ENCODE data around the gene CENPT.

The CENPT gene, protein sequence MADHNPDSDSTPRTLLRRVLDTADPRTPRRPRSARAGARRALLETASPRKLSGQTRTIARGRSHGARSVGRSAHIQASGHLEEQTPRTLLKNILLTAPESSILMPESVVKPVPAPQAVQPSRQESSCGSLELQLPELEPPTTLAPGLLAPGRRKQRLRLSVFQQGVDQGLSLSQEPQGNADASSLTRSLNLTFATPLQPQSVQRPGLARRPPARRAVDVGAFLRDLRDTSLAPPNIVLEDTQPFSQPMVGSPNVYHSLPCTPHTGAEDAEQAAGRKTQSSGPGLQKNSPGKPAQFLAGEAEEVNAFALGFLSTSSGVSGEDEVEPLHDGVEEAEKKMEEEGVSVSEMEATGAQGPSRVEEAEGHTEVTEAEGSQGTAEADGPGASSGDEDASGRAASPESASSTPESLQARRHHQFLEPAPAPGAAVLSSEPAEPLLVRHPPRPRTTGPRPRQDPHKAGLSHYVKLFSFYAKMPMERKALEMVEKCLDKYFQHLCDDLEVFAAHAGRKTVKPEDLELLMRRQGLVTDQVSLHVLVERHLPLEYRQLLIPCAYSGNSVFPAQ

DNA sequence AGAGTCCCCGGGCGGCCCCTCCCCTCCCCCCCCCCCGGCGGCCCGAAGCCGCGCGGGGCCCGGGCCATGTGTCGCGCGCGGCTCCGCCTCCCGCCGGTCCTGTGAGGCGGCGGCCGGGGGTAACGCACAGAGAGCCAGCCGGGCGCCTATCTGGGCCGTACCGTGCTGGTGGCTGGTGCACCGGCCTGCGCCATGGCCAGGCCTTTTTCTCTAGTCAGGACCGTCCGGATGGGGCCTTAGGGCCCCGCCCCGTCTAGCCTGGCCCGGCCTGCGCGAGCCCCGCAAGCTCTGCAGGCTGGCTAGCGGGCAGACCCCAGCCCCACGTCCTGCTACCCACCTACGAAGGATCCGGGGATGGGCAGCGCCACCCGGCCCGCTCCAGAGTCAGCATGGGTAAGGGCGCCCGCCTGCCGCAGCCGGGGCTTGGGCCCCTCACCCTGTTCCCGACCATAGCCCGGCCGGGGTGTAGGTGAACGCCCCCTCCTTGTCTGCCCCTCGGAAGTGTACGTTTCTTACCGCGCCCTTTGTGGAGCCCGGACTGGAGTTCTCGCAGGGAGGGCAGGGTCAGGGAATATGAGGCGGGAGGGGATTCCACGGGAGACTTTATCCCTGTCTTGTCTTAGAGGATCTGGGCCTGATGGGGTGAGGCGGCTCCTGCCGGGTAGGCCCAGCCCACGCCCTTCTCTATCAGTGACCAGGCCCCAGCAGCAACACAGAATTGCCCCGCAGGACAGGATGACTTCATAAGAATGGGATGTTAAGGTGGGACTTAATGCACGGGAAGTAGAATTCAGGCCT is at the start of gene CENPT:
Gene CENPT, minus strand, starts transcription at position 630 of the 798 bp plus-strand sequence. CDS start 13,834 bp downstream, outside the sequence.
- peak; percentile 80 for DNase-seq (ENCODE audit: low spot score)

DNA sequence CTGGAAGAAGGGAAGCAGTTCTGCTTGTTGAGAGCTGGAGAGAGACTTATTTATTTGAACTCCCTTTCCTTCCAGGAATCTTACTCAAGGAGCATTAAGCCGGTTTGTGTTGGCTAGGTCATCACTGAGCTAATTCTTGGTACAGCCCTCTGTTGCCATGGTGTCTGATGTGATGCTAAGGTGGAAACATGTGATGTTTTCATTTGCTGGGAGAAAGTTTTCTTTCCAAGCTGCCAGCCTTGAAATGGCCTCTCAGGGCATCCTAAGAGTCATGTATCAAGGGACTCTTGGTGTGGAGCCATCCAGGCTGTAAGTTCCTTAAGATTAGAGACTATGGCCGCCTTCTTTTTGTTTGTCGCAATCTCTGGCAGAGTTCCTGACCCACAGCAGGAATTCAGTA is 49.7 kb upstream of the CENPT start:
- DNase-seq (ENCODE audit: low spot score), result no peak

DNA sequence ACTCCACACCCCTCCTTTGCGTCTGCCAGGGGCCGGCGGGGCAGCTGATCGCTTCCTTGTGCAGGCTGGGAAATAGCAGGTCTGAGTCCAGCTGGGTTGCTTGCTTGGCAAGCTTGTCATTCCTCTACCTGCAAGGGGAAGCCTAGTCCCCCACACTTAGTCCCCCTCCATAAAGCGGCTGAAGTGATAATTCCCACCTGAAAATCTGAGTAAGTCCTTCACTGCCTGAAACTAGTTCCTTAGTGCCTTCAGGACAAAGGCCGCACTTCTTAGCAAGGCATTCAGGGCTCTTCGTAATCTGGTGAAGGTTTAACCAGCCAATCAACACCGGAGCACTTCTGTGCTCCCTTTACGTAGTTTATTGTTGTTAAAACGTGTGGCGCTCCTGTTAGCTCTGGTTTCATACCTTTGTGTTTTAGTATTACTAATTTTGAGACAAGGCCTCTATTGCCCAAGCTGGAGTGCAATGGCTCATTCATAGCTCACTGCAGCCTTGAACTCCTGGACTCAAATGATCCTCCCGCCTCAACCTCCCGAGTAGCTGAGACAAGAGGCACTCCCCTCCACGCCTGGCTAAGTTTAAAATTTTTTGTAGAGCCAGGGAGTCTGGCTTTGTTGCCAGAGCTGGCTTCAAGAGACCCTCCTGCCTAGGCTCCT is 46.4 kb upstream of the CENPT start:
- DNase-seq (ENCODE audit: low spot score), result no peak

DNA sequence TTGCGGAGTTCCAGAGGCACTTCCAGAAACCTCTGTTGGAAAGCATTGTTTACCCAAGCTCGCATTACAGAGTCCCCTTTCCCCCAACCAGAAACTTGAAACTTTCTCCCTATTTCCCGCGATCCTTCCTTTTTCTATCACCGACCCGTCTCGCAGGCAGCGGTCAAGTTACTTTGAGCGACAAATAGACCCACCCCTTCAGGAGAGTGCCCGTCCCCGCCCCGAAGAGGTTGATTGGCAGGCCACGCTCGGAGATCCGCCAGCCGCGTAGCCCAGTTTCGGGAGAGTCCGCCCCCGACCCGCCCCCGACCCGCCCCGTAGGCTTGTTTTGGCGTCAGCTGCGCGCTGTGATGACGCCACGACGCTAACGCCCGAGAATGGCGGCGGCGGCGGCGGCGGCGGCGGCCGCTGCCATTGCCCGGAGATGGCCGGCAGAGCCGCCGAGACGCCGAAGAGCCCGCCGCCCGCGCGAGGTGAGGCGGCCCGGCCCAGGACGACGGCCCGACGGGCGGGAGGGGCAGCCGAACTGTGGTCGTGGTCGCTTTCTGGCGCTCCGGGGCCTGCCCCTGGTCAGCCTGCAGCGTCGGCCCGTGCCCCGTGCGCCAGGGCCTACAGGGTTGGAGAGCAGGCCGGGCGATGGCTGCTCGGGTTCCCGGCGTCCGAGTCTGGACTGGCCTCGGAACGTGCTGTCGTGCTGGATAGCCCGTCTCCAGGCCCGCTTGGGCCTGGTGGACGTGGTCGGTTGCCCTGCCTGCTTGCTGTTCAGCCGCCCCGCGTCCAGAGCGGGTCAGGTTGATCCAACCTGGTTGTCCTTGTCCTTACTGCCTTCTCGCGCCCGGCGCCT is 45.6 kb upstream of the CENPT start, which contains the start of gene PSKH1:
Gene PSKH1, plus strand, starts transcription at position 356 of the 844 bp plus-strand sequence. CDS start 15,496 bp downstream, outside the sequence.
- DNase-seq (ENCODE audit: low spot score), result peak; percentile 94

DNA sequence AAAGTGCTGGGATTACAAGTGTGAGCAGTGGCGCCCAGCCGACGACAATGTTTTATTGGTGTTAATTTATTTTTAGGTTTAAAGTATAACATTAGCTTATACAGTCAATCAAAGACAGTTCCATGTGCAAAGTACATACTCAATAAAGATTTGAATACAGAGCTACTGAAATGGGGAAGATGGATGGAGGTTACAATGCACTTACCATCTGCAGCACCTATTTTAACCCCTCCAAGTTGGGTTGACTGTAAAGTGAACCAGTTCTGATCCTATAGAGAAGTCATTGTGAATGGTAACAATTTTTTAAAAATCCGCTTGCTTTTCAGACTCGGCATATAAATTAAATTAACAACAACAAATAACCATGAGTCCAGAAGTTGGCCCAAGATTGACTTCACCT is 44.9 kb upstream of the CENPT start:
- no peak for DNase-seq (ENCODE audit: low spot score)

DNA sequence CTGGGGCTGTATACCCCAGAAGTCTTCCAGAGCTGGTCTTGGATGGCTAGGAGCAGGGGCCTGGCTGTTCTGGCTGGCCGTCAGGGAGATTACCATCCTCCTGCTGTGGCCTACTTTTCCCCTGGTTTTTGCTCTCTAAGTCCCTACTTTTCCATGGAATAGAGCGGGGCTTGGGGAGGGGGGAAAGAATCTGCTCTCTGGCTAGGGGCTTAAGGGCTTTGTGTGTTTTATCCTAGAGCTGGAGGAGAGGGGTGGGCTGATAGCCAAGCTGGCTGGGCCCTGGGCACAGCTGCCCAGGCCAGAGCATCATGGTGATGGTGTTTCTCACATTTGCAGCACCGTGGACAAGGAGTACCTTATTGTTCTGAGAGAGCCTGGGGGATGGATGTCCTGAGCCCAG is 40.8 kb upstream of the CENPT start:
- DNase-seq (ENCODE audit: low spot score), result no peak

DNA sequence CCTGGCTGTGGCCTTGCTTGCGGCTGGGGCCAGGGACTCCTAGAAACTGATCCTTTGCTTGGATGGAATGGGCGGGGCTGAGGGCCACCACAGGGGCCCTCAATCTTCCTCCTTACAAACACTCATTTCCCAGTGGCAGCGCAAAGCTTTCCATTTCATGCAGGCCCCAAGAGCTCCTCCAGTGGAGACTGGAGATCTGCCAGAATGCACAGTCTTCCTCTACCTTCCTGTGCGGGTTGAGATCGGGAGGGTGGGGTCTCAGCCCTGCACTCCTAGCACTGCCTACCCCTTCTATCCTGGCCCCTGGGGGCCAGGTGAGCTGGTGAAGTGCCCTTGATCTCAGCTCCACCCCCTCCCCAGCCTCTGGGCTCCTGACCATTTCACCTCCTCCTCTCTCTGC is 38.9 kb upstream of the CENPT start:
- no peak for DNase-seq (ENCODE audit: low spot score)

DNA sequence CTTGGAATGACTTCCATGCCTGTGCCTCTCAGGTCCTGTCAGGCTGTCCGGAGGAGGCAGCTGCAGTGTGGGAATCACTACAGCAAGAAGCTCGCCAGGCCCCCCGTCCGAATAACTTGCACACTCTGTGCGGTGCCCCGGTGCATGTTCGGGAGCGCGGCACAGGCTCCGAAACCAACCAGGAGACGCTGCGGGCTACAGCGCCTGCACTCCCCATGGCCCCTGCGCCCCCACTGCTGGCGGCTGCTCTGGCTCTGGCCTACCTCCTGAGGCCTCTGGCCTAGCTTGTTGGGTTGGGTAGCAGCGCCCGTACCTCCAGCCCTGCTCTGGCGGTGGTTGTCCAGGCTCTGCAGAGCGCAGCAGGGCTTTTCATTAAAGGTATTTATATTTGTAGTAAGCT is 38.5 kb upstream of the CENPT start:
- DNase-seq (ENCODE audit: low spot score), result no peak

DNA sequence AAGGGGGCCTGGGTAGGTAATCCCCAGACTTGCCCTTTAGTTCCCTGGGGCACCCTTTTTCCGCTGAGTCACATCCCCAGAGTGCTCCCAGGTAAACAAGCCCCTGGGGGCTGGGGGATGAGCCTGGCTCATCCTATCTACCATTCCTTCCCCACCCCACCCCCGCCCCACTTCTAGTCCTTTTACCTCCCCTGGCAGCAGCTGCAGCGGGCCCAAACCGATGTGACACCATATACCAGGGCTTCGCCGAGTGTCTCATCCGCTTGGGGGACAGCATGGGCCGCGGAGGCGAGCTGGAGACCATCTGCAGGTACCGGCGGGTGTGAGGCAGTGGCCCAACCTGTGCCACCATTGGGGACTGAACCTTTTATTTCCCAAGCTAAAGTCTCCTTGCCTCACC is 38.1 kb upstream of the CENPT start:
- DNase-seq (ENCODE audit: low spot score), result no peak

DNA sequence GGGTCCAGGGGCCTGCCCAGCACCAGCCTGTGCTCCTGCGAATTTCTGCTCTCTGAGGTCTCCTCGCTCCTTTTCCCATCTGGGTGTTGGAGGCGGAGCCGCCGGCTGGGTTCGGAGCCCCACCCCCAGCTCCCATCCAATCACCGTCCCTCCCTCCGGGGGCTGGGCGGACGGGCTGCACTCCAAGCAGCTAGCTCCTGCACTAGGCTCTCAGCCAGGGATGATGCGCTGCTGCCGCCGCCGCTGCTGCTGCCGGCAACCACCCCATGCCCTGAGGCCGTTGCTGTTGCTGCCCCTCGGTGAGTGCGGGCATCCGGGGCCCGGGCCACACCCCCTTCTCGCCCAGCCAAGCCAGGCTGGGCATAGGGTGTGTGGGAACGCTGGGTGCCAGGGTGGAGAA is 37.2 kb upstream of the CENPT start, which contains the start of gene NRN1L:
Gene NRN1L, plus strand, starts transcription at position 202 of the 400 bp plus-strand sequence. Its CDS starts 19 bp downstream, at position 221.
- no peak for DNase-seq (ENCODE audit: low spot score)

DNA sequence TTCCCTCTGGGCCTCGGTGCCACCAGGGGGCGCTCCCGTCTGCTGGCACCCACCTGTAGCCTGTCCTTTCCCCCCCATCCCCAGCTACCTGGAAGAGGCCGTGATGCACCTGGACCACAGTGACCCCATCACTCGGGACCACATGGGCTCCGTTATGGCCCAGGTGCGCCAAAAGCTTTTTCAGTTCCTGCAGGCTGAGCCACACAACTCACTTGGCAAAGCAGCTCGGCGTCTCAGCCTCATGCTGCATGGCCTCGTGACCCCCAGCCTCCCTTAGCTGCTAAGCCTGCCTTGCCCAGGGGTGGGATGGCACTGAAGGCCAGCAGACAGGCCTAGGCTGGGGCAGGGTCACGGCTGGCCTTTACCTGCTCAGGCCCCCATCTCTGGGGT is 36.4 kb upstream of the CENPT start:
- peak; percentile 72 for DNase-seq (ENCODE audit: low spot score)

DNA sequence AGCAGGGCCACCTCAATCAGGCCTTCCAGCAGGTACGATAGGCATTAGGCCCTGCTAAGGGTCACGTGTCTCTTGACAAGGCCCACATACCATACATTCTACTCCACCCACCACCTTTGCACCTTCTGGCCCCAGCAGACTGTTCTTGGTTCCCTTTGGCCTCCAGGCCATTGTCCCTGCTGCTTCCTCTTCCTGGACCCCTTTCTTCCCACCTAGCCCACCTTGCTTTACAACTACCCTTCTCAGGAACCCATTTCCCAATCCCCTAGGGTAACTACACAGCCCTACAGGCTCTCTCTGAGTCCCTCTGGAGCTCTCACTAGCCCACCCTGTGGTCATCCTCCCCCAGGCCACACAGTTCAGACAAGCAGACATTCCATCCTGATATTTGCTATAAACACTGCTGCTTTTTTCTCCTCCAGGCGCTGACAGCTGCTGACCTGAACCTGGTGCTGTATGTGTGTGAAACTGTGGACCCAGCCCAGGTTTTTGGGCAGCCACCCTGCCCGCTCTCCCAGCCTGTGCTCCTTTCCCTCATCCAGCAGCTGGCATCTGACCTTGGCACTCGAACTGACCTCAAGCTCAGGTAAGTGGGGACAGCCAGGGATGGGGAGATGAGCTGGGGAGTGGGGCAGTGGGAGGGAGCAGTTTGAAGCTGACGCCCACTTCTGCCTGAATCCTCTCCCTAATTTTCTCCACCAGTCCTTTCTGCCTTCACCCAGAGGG is 35.8 kb upstream of the CENPT start:
- DNase-seq (ENCODE audit: low spot score), result no peak

DNA sequence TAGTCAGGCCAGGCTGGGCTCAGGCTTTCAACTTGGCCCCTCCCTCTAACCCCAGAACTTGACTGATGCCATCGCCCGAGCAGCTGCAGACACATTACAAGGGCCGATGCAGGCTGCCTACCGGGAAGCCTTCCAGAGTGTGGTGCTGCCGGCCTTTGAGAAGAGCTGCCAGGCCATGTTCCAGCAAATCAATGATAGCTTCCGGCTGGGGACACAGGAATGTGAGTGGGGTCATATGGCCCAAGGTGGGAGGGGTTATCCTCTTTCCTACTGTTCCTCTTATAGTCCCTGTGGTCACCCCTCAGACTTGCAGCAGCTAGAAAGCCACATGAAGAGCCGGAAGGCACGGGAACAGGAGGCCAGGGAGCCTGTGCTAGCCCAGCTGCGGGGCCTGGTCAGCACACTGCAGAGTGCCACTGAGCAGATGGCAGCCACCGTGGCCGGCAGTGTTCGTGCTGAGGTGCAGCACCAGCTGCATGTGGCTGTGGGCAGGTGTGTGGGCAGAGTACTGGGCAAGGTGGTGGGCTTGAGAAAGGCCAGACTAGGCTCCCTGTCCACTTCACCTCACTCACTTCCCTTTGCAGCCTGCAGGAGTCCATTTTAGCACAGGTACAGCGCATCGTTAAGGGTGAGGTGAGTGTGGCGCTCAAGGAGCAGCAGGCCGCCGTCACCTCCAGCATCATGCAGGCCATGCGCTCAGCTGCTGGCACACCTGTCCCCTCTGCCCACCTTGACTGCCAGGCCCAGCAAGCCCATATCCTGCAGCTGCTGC is 35.1 kb upstream of the CENPT start:
- no peak for DNase-seq (ENCODE audit: low spot score)

DNA sequence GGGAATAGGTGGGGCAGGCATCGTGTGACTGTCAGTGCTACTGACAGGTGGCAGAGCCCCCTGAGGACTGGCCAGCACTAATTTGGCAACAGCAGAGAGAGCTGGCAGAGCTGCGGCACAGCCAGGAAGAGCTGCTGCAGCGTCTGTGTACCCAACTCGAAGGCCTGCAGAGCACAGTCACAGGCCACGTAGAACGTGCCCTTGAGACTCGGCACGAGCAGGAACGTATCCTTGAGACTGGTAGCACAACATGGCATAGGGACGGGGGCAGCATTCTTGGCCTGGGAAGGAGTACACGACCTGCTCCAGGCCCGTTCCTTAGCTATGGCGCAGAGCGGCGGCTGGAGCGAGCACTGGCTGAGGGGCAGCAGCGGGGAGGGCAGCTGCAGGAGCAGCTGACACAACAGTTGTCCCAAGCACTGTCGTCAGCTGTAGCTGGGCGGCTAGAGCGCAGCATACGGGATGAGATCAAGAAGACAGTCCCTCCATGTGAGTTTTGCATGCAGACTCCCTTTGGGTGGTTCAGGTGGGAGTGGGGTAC is 34.2 kb upstream of the CENPT start:
- no peak for DNase-seq (ENCODE audit: low spot score)

DNA sequence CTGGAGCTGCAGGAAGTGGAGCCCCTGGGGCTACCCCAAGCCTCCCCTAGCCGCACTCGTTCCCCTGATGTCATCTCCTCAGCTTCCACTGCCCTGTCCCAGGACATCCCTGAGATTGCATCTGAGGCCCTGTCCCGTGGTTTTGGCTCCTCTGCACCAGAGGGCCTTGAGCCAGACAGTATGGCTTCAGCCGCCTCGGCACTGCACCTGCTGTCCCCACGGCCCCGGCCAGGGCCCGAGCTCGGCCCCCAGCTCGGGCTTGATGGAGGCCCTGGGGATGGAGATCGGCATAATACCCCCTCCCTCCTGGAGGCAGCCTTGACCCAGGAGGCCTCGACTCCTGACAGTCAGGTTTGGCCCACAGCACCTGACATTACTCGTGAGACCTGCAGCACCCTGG is 33.1 kb upstream of the CENPT start:
- DNase-seq (ENCODE audit: low spot score), result no peak

DNA sequence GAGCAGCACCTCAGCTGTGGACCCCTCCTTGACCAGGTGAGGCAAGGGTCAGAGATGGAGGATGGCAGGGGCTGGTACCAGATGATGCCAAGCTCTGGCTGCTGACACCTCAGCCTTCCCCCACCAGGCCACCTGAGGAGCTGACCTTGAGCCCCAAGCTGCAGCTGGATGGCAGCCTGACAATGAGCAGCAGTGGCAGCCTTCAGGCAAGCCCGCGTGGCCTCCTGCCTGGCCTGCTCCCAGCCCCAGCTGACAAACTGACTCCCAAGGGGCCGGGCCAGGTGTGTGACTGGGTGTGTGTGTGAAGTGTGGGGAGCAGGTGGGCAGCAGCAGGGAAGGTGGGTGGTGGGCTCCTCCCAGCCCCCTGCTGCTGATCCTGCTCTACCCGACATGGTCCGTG is 32.4 kb upstream of the CENPT start:
- no peak for DNase-seq (ENCODE audit: low spot score)

DNA sequence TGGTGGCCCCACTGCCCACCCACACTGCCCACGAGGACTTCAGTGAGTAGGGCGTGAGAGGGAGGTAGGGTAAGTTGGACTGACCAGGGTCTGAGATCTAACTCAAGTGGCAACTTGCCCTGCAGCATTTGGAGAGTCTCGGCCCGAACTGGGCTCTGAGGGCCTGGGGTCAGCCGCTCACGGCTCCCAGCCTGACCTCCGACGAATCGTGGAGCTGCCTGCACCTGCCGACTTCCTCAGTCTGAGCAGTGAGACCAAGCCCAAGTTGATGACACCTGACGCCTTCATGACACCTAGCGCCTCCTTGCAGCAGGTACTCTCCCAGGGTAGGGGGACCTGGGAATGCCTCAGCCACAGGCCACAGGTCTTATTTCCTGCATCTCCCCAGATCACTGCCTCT is 32.0 kb upstream of the CENPT start:
- no peak for DNase-seq (ENCODE audit: low spot score)

DNA sequence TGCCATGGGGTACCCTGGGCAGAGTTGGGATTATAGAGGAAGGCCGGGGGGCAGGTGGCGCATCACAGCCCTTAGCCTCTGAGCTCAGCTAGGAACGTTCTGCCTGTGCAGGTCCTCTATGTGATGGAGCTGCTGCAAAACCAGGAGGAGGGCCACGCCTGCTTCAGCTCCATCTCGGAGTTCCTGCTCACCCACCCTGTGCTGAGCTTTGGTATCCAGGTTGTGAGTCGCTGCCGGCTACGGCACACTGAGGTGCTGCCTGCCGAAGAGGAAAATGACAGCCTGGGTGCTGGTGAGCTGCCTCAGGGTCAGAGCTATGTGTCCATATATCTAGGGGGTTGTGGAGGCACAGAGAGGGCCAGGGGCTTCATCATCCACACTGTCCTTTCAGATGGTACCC is 31.4 kb upstream of the CENPT start:
- no peak for DNase-seq (ENCODE audit: low spot score)

DNA sequence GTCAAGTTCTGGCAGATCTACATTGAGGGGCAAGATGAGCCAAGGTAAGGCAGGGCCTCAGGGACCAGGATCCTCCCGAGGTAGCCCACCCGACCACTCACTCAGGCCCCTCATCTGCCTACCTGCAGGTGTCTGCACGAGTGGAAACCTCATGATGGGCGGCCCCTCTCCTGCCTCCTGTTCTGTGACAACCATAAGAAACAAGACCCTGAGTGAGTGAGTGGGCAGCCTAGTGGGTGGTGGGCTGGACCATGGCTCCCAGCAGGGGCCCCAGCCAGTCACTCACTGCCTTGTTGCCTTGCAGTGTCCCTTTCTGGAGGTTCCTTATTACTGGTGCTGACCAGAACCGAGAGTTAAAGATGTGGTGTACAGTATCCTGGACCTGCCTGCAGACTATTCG is 30.7 kb upstream of the CENPT start:
- DNase-seq (ENCODE audit: low spot score), result no peak

DNA sequence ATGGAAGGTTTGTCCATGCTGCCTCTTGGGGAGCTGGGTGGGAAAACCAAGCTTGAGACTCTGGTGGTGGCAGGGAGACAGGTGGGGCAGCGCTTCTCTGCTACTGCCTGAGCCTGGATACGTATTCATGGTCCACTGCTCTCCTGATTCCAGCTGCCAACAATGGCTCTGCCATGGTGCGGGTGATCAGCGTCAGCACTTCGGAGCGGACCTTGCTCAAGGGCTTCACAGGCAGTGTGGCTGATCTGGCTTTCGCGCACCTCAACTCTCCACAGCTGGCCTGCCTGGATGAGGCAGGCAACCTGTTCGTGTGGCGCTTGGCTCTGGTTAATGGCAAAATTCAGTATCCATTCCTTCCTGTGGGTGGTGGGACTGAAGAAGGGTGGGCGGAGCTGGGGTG is 29.6 kb upstream of the CENPT start:
- no peak for DNase-seq (ENCODE audit: low spot score)

Data from hematopoietic multipotent progenitor cell treated with erythropoietin and hydrocortisone succinate and interleukin-3 and kit ligand, for 17 days (in vitro differentiated cells).